H1 (cell line): ENCODE results near the gene TCP11. TPM values are rescaled to one million over a fixed set of nuclear protein-coding genes. Genes with fewer than 3 reads are reported as not detected.

Experiments
- CTCF ChIA-PET: fragments of 300-600 bp; sonication (Branson Sonifier 250); formaldehyde crosslinking; loops from one replicate; lab custom pipeline; 2021; ENCODE audit not compliant: partially characterized antibody; lab: Charles Lee
- POLR2A ChIA-PET: fragments of 300-600 bp; sonication (Branson Sonifier 250); formaldehyde crosslinking; loops from one replicate; lab custom pipeline; 2021; ENCODE audit warnings: inconsistent platforms; ENCODE audit not compliant: partially characterized antibody; lab: Charles Lee
- DNase-seq, 2 experiments: peaks; one replicate each; pipeline versions ENCODE4 v3.0.0 to v3.0.0-alpha.2; 2010 to 2022; ENCODE audit warnings: low spot score in 2 of 2, low read depth in 1 of 2, mixed read lengths in 1 of 2
- FAIRE-seq: peaks from 2 replicates; lab custom pipeline; 2011; peaks lifted over from hg19 to GRCh38; lab: Jason Lieb, UNC
- H2AFZ ChIP-seq: 2 replicates; pipeline ENCODE4 v1.8.1; 2012; ENCODE audit warnings: low read length, inconsistent platforms
- H2AK5ac ChIP-seq: 2 replicates; pipeline ENCODE4 v1.6.1; 2013; ENCODE audit warnings: low read depth, low read length
- H2BK120ac ChIP-seq: replicated peaks from 2 replicates; pipeline ENCODE3; 2013; ENCODE audit warnings: low read depth, low read length, inconsistent platforms
- H2BK12ac ChIP-seq: 2 replicates; pipeline ENCODE4 v1.6.1; 2013; ENCODE audit warnings: low read depth, low read length
- H2BK15ac ChIP-seq: 2 replicates; pipeline ENCODE4 v1.6.1; 2013; ENCODE audit warnings: low read length
- H2BK20ac ChIP-seq: 2 replicates; pipeline ENCODE4 v1.6.1; 2013; ENCODE audit warnings: low read length
- H2BK5ac ChIP-seq: 2 replicates; pipeline ENCODE4 v1.6.1; 2013; ENCODE audit warnings: low read depth, low read length
- H3K14ac ChIP-seq: 2 replicates; pipeline ENCODE4 v1.6.1; 2013; ENCODE audit warnings: inconsistent platforms; ENCODE audit not compliant: insufficient read length
- H3K18ac ChIP-seq: 2 replicates; pipeline ENCODE4 v1.6.1; 2013; ENCODE audit warnings: low read length; ENCODE audit errors: extremely low read depth
- H3K23ac ChIP-seq: 2 replicates; pipeline ENCODE4 v1.6.1; 2013; ENCODE audit warnings: inconsistent platforms; ENCODE audit not compliant: insufficient read length
- H3K23me2 ChIP-seq: 2 replicates; pipeline ENCODE4 v1.6.1; 2013; ENCODE audit warnings: low read depth, low read length
- H3K27ac ChIP-seq: 2 replicates; pipeline ENCODE4 v1.6.1; 2011; ENCODE audit warnings: low read depth, low read length, inconsistent platforms
- H3K27me3 ChIP-seq, 4 experiments: replicated peaks in 1 of 4; 1 replicate in 1 of 4; 2 replicates in 3 of 4; pipeline versions ENCODE4 v1.6.1 to v1.8.1; 2011 to 2013; ENCODE audit warnings: low read length in 3 of 4, mild to moderate bottlenecking in 3 of 4, inconsistent platforms in 2 of 4, mixed read lengths in 2 of 4, moderate library complexity in 1 of 4; ENCODE audit not compliant: control insufficient read depth in 3 of 4, insufficient read depth in 3 of 4; ENCODE audit errors: extremely low read depth in 1 of 4
- H3K36me3 ChIP-seq, 4 experiments: 2 replicates each; pipeline versions ENCODE4 v1.6.1 to v1.8.1; 2011 to 2013; ENCODE audit warnings: mild to moderate bottlenecking in 4 of 4, low read length in 3 of 4, moderate library complexity in 2 of 4, control low read depth in 1 of 4, inconsistent platforms in 1 of 4; ENCODE audit not compliant: insufficient read depth in 4 of 4, control insufficient read depth in 2 of 4
- H3K4ac ChIP-seq: replicated peaks from 2 replicates; pipeline ENCODE3; 2013; ENCODE audit warnings: low read length, low read depth, mixed read lengths, inconsistent platforms; ENCODE audit not compliant: insufficient read length
- H3K4me1 ChIP-seq, 4 experiments: replicated peaks in 1 of 4; 1 replicate in 1 of 4; 2 replicates in 3 of 4; pipeline versions ENCODE4 v1.6.1 to v1.8.1; 2011 to 2013; ENCODE audit warnings: low read length in 3 of 4, inconsistent platforms in 2 of 4, mixed read lengths in 1 of 4; ENCODE audit not compliant: insufficient read depth in 4 of 4, control insufficient read depth in 3 of 4
- H3K4me2 ChIP-seq, 2 experiments: 2 replicates each; pipeline versions ENCODE4 v1.6.1 to v1.8.1; 2011 to 2013; ENCODE audit warnings: low read depth in 2 of 2, low read length in 2 of 2, control low read depth in 1 of 2, inconsistent platforms in 1 of 2, mild to moderate bottlenecking in 1 of 2; ENCODE audit not compliant: insufficient read depth in 1 of 2
- H3K4me3 ChIP-seq, 4 experiments: fragments of 200-600, 300-600 bp in 1 of 4; sonication (generic), shearing (Covaris generic), sonication (Bioruptor Twin) in 1 of 4; 2 replicates each; pipeline versions ENCODE4 v1.5.1 to v1.8.1; 2011 to 2016; ENCODE audit warnings: low read length in 4 of 4, low read depth in 3 of 4, control low read depth in 2 of 4, inconsistent platforms in 2 of 4, mild to moderate bottlenecking in 2 of 4, mixed read lengths in 1 of 4, moderate library complexity in 1 of 4; ENCODE audit not compliant: insufficient read depth in 2 of 4; ENCODE audit errors: extremely low read depth in 1 of 4
- H3K56ac ChIP-seq: replicated peaks from 2 replicates; pipeline ENCODE3; 2013; ENCODE audit warnings: low read depth, mild to moderate bottlenecking, mixed read lengths, low read length, inconsistent platforms; ENCODE audit not compliant: insufficient read length
- H3K79me1 ChIP-seq: 2 replicates; pipeline ENCODE4 v1.6.1; 2013; ENCODE audit warnings: low read depth, low read length, control low read depth
- H3K79me2 ChIP-seq, 2 experiments: 2 replicates each; pipeline versions ENCODE4 v1.6.1 to v1.8.1; 2012 to 2013; ENCODE audit warnings: low read length in 2 of 2, mild to moderate bottlenecking in 2 of 2, inconsistent platforms in 1 of 2; ENCODE audit not compliant: insufficient read depth in 2 of 2, control insufficient read depth in 1 of 2
- H3K9ac ChIP-seq, 4 experiments: replicated peaks in 1 of 4; 1 replicate in 1 of 4; 2 replicates in 3 of 4; pipeline versions ENCODE4 v1.6.1 to v1.8.1; 2011 to 2013; ENCODE audit warnings: low read depth in 3 of 4, low read length in 3 of 4, control low read depth in 2 of 4, mild to moderate bottlenecking in 2 of 4, moderate library complexity in 2 of 4, inconsistent platforms in 1 of 4; ENCODE audit errors: extremely low read depth in 1 of 4
- H3K9me3 ChIP-seq, 2 experiments: 2 replicates each; pipeline versions ENCODE4 v1.6.1 to v1.8.1; 2012 to 2013; ENCODE audit warnings: mild to moderate bottlenecking in 2 of 2, moderate library complexity in 2 of 2, control low read depth in 1 of 2, inconsistent platforms in 1 of 2, low read depth in 1 of 2, low read length in 1 of 2, mixed read lengths in 1 of 2; ENCODE audit not compliant: insufficient read depth in 2 of 2
- H4K20me1 ChIP-seq, 2 experiments: replicated peaks in 1 of 2; 2 replicates each; pipeline versions ENCODE3 to v1.8.1; 2011 to 2013; ENCODE audit warnings: inconsistent platforms in 2 of 2, low read length in 2 of 2, mild to moderate bottlenecking in 1 of 2; ENCODE audit not compliant: insufficient read depth in 2 of 2, control insufficient read depth in 1 of 2
- H4K5ac ChIP-seq: 2 replicates; pipeline ENCODE4 v1.6.1; 2013; ENCODE audit warnings: low read length, low read depth, mixed read lengths, inconsistent platforms; ENCODE audit not compliant: insufficient read length
- H4K8ac ChIP-seq: 2 replicates; pipeline ENCODE4 v1.8.0; 2013; ENCODE audit warnings: mild to moderate bottlenecking, moderate library complexity, low read length, inconsistent platforms; ENCODE audit not compliant: insufficient read depth; ENCODE audit errors: extremely low read depth
- H4K91ac ChIP-seq: replicated peaks from 2 replicates; pipeline ENCODE3; 2013; ENCODE audit warnings: low read length, mixed read lengths, inconsistent platforms; ENCODE audit not compliant: insufficient read length
- ATF3 ChIP-seq: IDR thresholded peaks from 2 replicates; pipeline ENCODE4 v1.6.1; 2011; ENCODE audit warnings: low read depth, mild to moderate bottlenecking, low read length; ENCODE audit not compliant: insufficient read depth
- BRCA1 ChIP-seq: IDR thresholded peaks from 2 replicates; pipeline ENCODE4 v1.6.1; 2012; ENCODE audit warnings: low read depth, low read length, improper control_type of control experiment
- CEBPB ChIP-seq: IDR thresholded peaks from 2 replicates; pipeline ENCODE4 v1.6.1; 2012; ENCODE audit warnings: low read depth, low read length
- E2F6 ChIP-seq: IDR thresholded peaks from 2 replicates; pipeline ENCODE4 v1.6.1; 2012; ENCODE audit warnings: inconsistent platforms
- EGR1 ChIP-seq: IDR thresholded peaks from 2 replicates; pipeline ENCODE4 v1.6.1; 2011; ENCODE audit warnings: low read depth, low read length, borderline replicate concordance
- GABPA ChIP-seq: IDR thresholded peaks from 2 replicates; pipeline ENCODE4 v1.6.1; 2011; ENCODE audit warnings: mild to moderate bottlenecking, low read length, moderate library complexity, borderline replicate concordance; ENCODE audit not compliant: insufficient read depth
- HDAC2 ChIP-seq, 2 experiments: fragments of 300-600 bp in 1 of 2; sonication (generic) in 1 of 2; IDR thresholded peaks; 2 replicates each; pipeline ENCODE4 v1.6.1; 2011 to 2012; ENCODE audit warnings: low read depth in 2 of 2, low read length in 2 of 2, mild to moderate bottlenecking in 2 of 2, moderate library complexity in 2 of 2, borderline replicate concordance in 1 of 2, inconsistent platforms in 1 of 2
- NRF1 ChIP-seq: IDR thresholded peaks from 2 replicates; pipeline ENCODE4 v1.6.1; 2011; ENCODE audit warnings: mild to moderate bottlenecking, low read depth, low read length, improper control_type of control experiment
- RBBP5 ChIP-seq: IDR thresholded peaks from 2 replicates; pipeline ENCODE4 v1.7.1; 2012; ENCODE audit warnings: low read depth, mild to moderate bottlenecking, inconsistent platforms, low read length, moderate library complexity, borderline replicate concordance
- SIN3A ChIP-seq, 2 experiments: IDR thresholded peaks in 1 of 2; conservative IDR thresholded peaks in 1 of 2; 2 replicates each; pipeline ENCODE4 v1.6.1; 2011 to 2012; ENCODE audit warnings: low read length in 2 of 2, improper control_type of control experiment in 1 of 2, low read depth in 1 of 2, mild to moderate bottlenecking in 1 of 2
- SIRT6 ChIP-seq: IDR thresholded peaks from one replicate; pipeline ENCODE4 v1.7.1; 2012; ENCODE audit warnings: low read length, inconsistent platforms
- SUZ12 ChIP-seq: fragments of 200-600 bp; sonication (generic); IDR thresholded peaks from 2 replicates; pipeline ENCODE4 v1.6.1; 2012; ENCODE audit warnings: mild to moderate bottlenecking, inconsistent platforms, low read length, moderate library complexity, mixed read lengths
- WGBS, 2 experiments: shearing (Covaris generic) in 1 of 2; methylation state at CpG; one replicate each; pipeline versions ENCODE4 v1.1.6 to v1.1.7; 2013 to 2015; ENCODE audit warnings: low lambda C conversion rate in 2 of 2, mixed read lengths in 2 of 2, inconsistent platforms in 1 of 2, low coverage in 1 of 2, missing lambda C conversion rate in 1 of 2; ENCODE audit not compliant: insufficient replicate concordance in 2 of 2, insufficient coverage in 1 of 2, insufficient read length in 1 of 2; ENCODE audit errors: extremely low coverage in 1 of 2, missing lambda C conversion rate in 1 of 2; 5-methylcytosine and 5-hydroxymethylcytosine counted together
- polyA plus RNA-seq, 7 experiments: library from polyadenylated mRNA; depleted of rRNA in 3 of 7; stranded (reverse) in 5 of 7; unstranded in 2 of 7; fragments of >200 nt in 5 of 7; fragments of 200-250 nt in 2 of 7; gene quantifications; 1 replicate in 5 of 7; 2 replicates in 1 of 7; 4 replicates in 1 of 7; pipeline versions ENCODE4 v1.2.1 to v1.2.3, GENCODE V29; 2011 to 2013; ENCODE audit warnings: missing spikeins in 2 of 7, mixed read lengths in 2 of 7
- total RNA-seq: library from RNA; stranded (reverse); fragmentation: NEBNext Ultra II Directional; extraction: Animal tissue kit (Norgen Biotek cat#: 25700); gene quantifications from 2 replicates; pipeline ENCODE4 v1.2.1, GENCODE V29; 2021

The TCP11 gene
- total and polyA plus RNA-seq, 2 of the 8 experiments (the other 6 are each of a cell fraction or from before 2014, with no cell fraction given), result 0.11 TPM; not detected in 1

- Histone ChIP-seq H2AFZ (no peak overlapping the region), H3K4me3 (no peak overlapping the region), H2AK5ac (no peak overlapping the region), H3K27ac (no peak overlapping the region), H3K23ac (no peak overlapping the region), H3K18ac (no peak overlapping the region), H3K4me1 (no peaks in the 10 kb centered on the region), H3K79me2 (no peaks in the 10 kb centered on the region), H3K14ac (no peak overlapping the region), H3K9ac (no peak overlapping the region), H3K4ac (no peak overlapping the region), H2BK15ac (no peak overlapping the region), H3K27me3 (no peaks in the 10 kb centered on the region), H3K56ac (no peak overlapping the region), H2BK120ac (no peak overlapping the region), H3K4me2 (no peak overlapping the region), H4K8ac (no peak overlapping the region), H2BK12ac (no peak overlapping the region), H3K36me3 (no peaks in the 10 kb centered on the region), H3K9me3 (no peaks in the 10 kb centered on the region), H3K79me1 (no peaks in the 10 kb centered on the region), H4K91ac (no peak overlapping the region), H4K20me1 (no peaks in the 10 kb centered on the region), H4K5ac (no peak overlapping the region), H3K23me2 (no peaks in the 10 kb centered on the region; the same call in 1 of the 2 replicates), H2BK20ac (no peak overlapping the region), H2BK5ac (no peak overlapping the region)
- ChIA-PET POLR2A (interaction anchor here (0.8 to 1.3 kb wide), 3 partner anchors 32 to 111 kb away, joined by 3 to 4 read pairs (median 3); no protein-coding TSS in a partner anchor), CTCF (interaction anchor here (0.5 to 3.4 kb wide), 13 partner anchors 10 to 243 kb away, joined by 3 to 36 read pairs (median 4); no protein-coding TSS in a partner anchor)
- FAIRE-seq (no peak), DNase-seq (no peak)
- no peak for TF ChIP-seq CEBPB
- TF ChIP-seq HDAC2 (IDR thresholded peaks at IDR 0.05; ENCODE audit: borderline replicate concordance in 1 of 2, low read depth in 2 of 2, low read length in 2 of 2), result no peak
- TF ChIP-seq SIN3A (conservative IDR thresholded peaks at IDR 0.05 in 1 of 2, IDR thresholded peaks at IDR 0.05 in 1 of 2; ENCODE audit: low read depth in 1 of 2, low read length in 2 of 2), result no peak
- no peak for TF ChIP-seq BRCA1
- TF ChIP-seq SIRT6, result no peak
- no peak for TF ChIP-seq GABPA
- no peak for TF ChIP-seq SUZ12
- no peak for TF ChIP-seq EGR1
- no peak for TF ChIP-seq NRF1
- no peak for TF ChIP-seq RBBP5
- no peak for TF ChIP-seq ATF3
- no peak for TF ChIP-seq E2F6
- 79% methylated on average over 3 of the region's 3 CpGs; no CpG with 5 or more reads in 1 of the 2 experiments for WGBS, 2 experiments
Measured at GRCh38 chr6:35128496-35128895, 12.6 kb downstream of the TCP11 start.
